Keratinocyte (primary cell): ENCODE data around the gene C10orf53. TPM values are rescaled to one million over a fixed set of nuclear protein-coding genes. Genes with fewer than 3 reads are reported as not detected.

ENCODE experiments used
- DNase-seq: peaks from one replicate; pipeline ENCODE4 v3.0.0-alpha.2; 2011; ENCODE audit warnings: low read depth, missing footprints, low spot score
- FAIRE-seq: peaks from 2 replicates; lab custom pipeline; 2011; peaks lifted over from hg19 to GRCh38; lab: Jason Lieb, UNC
- H2AFZ ChIP-seq: 2 replicates; pipeline ENCODE4 v1.6.0; 2012; ENCODE audit warnings: low read length, control low read depth, inconsistent platforms; ENCODE audit not compliant: control insufficient read depth
- H3K27ac ChIP-seq: 2 replicates; pipeline ENCODE4 v1.5.1; 2011; ENCODE audit warnings: low read length; ENCODE audit not compliant: control insufficient read depth, insufficient read depth
- H3K27me3 ChIP-seq: 3 replicates; pipeline ENCODE4 v1.6.0; 2011; ENCODE audit warnings: low read length; ENCODE audit not compliant: control insufficient read depth, insufficient read depth; ENCODE audit errors: extremely low read depth
- H3K36me3 ChIP-seq, 2 experiments: 2 replicates in 1 of 2; 3 replicates in 1 of 2; pipeline ENCODE4 v1.5.1; 2011; ENCODE audit warnings: low read length in 2 of 2, mild to moderate bottlenecking in 1 of 2; ENCODE audit not compliant: control insufficient read depth in 2 of 2, insufficient read depth in 2 of 2; ENCODE audit errors: extremely low read depth in 1 of 2
- H3K4me1 ChIP-seq: 3 replicates; pipeline ENCODE4 v1.5.1; 2011; ENCODE audit warnings: low read length; ENCODE audit not compliant: control insufficient read depth, insufficient read depth; ENCODE audit errors: extremely low read depth
- H3K4me2 ChIP-seq: 3 replicates; pipeline ENCODE4 v1.6.0; 2011; ENCODE audit warnings: low read depth, low read length; ENCODE audit not compliant: control insufficient read depth, insufficient read depth; ENCODE audit errors: extremely low read depth
- H3K4me3 ChIP-seq, 3 experiments: fragments of 200-600 bp in 1 of 3; sonication (generic) in 1 of 3; 2 replicates in 2 of 3; 3 replicates in 1 of 3; pipeline ENCODE4 v1.5.1; 2011 to 2016; ENCODE audit warnings: low read length in 3 of 3, mild to moderate bottlenecking in 3 of 3, control low read depth in 2 of 3, inconsistent platforms in 1 of 3, low read depth in 1 of 3, mixed read lengths in 1 of 3, mixed run types in 1 of 3, moderate library complexity in 1 of 3; ENCODE audit not compliant: control insufficient read depth in 2 of 3, insufficient read depth in 2 of 3; ENCODE audit errors: extremely low read depth in 1 of 3
- H3K79me2 ChIP-seq: 2 replicates; pipeline ENCODE4 v1.6.0; 2012; ENCODE audit warnings: low read length; ENCODE audit not compliant: control insufficient read depth, insufficient read depth
- H3K9ac ChIP-seq: 3 replicates; pipeline ENCODE4 v1.6.0; 2011; ENCODE audit warnings: low read length; ENCODE audit not compliant: control insufficient read depth, insufficient read depth; ENCODE audit errors: extremely low read depth
- H3K9me1 ChIP-seq: 3 replicates; pipeline ENCODE4 v1.6.0; 2011; ENCODE audit warnings: low read length; ENCODE audit not compliant: control insufficient read depth, insufficient read depth; ENCODE audit errors: extremely low read depth
- H3K9me3 ChIP-seq: 2 replicates; pipeline ENCODE4 v1.5.1; 2012; ENCODE audit warnings: low read depth, low read length; ENCODE audit not compliant: control insufficient read depth
- H4K20me1 ChIP-seq: 3 replicates; pipeline ENCODE4 v1.6.0; 2011; ENCODE audit warnings: low read length; ENCODE audit not compliant: control insufficient read depth, insufficient read depth; ENCODE audit errors: extremely low read depth
- CTCF ChIP-seq, 3 experiments: IDR thresholded peaks in 1 of 3; conservative IDR thresholded peaks in 1 of 3; optimal IDR thresholded peaks in 1 of 3; 2 replicates in 2 of 3; 3 replicates in 1 of 3; pipeline versions ENCODE3 to v1.5.1; 2011; ENCODE audit warnings: low read length in 3 of 3, mild to moderate bottlenecking in 3 of 3, moderate library complexity in 2 of 3, control low read depth in 1 of 3, inconsistent platforms in 1 of 3; ENCODE audit not compliant: insufficient read depth in 2 of 3; ENCODE audit errors: extremely low read depth in 1 of 3
- EZH2 ChIP-seq: IDR thresholded peaks from one replicate; pipeline ENCODE4 v1.6.1; 2012; ENCODE audit warnings: inconsistent platforms, mild to moderate bottlenecking, low read length, moderate library complexity
- dilution Hi-C: fragments of 300-500 bp; cut with MboI; formaldehyde crosslinking; loops from one replicate; pipeline ENCODE4 v1.7.0; 2020; ENCODE audit warnings: low sequenced_read_pairs; ENCODE audit not compliant: extremely low pct_ligation_motif_present
- polyA plus RNA-seq, 5 experiments: library from polyadenylated mRNA; depleted of rRNA in 3 of 5; stranded (reverse) in 3 of 5; stranded (forward) in 1 of 5; unstranded in 1 of 5; fragments of >200 nt; gene quantifications; 1 replicate in 1 of 5; 2 replicates in 3 of 5; 3 replicates in 1 of 5; pipeline versions ENCODE4 v1.2.1 to v1.2.3, GENCODE V29; 2011 to 2012; ENCODE audit warnings: missing spikeins in 2 of 5, low read depth in 1 of 5, low replicate concordance in 1 of 5

C10orf53 gene
- polyA plus RNA-seq, 1 donor (not counting 4 experiments of a cell fraction or from before 2014, with no cell fraction given) = not detected

- Histone ChIP-seq H3K9me3 (no peaks in the 10 kb centered on the region), H3K4me2 (no peak overlapping the region), H3K4me3 (no peak overlapping the region), H3K4me1 (peaks cover 4% of the 10 kb centered on the region), H3K36me3 (no peaks in the 10 kb centered on the region), H3K9me1 (no peaks in the 10 kb centered on the region), H2AFZ (no peak overlapping the region), H3K27me3 (no peaks in the 10 kb centered on the region), H3K27ac (no peak overlapping the region), H4K20me1 (no peaks in the 10 kb centered on the region), H3K79me2 (no peaks in the 10 kb centered on the region), H3K9ac (no peak overlapping the region)
- dilution Hi-C loops = no loop called here
- no peak for FAIRE-seq
- DNase-seq = no peak
- TF ChIP-seq EZH2 (no peak), CTCF (optimal IDR thresholded peaks at IDR 0.05 in 1 of 3, IDR thresholded peaks at IDR 0.05 in 1 of 3, conservative IDR thresholded peaks at IDR 0.05 in 1 of 3; ENCODE audit: extremely low read depth in 1 of 3, insufficient read depth in 2 of 3, low read length in 3 of 3) (no peak)
Observed at GRCh38 chr10:49735848-49736563, 56.6 kb downstream of the C10orf53 start.

GRCh38 chr10:49736564-49737113 is 57.2 kb downstream of the C10orf53 start:
- no peak for DNase-seq
- no peak for FAIRE-seq
- no peak overlapping the region for H3K4me2 ChIP-seq
- H3K4me1 ChIP-seq = peaks cover 4% of the 10 kb centered on the region
- no peaks in the 10 kb centered on the region for H3K79me2 ChIP-seq
- H3K36me3 ChIP-seq = no peaks in the 10 kb centered on the region
- dilution Hi-C loops = no loop called here
- H3K9ac ChIP-seq = no peak overlapping the region
- no peak overlapping the region for H3K4me3 ChIP-seq
- H2AFZ ChIP-seq = no peak overlapping the region
- no peak overlapping the region for H3K27ac ChIP-seq
- no peaks in the 10 kb centered on the region for H3K27me3 ChIP-seq
- H3K9me3 ChIP-seq = no peaks in the 10 kb centered on the region
- TF ChIP-seq EZH2 = no peak
- no peak for TF ChIP-seq CTCF (optimal IDR thresholded peaks at IDR 0.05 in 1 of 3, IDR thresholded peaks at IDR 0.05 in 1 of 3, conservative IDR thresholded peaks at IDR 0.05 in 1 of 3; ENCODE audit: extremely low read depth in 1 of 3, insufficient read depth in 2 of 3, low read length in 3 of 3)
- H4K20me1 ChIP-seq = no peaks in the 10 kb centered on the region
- H3K9me1 ChIP-seq = no peaks in the 10 kb centered on the region
